Astrocyte (in vitro differentiated cells and primary cell): ENCODE data around the gene CPHXL. TPM values are rescaled to one million over a fixed set of nuclear protein-coding genes. Genes with fewer than 3 reads are reported as not detected.

Experiments used
- DNase-seq: peaks from one replicate; pipeline ENCODE4 v3.0.0-alpha.2; 2010; ENCODE audit warnings: low read depth
- FAIRE-seq: peaks from 2 replicates; lab custom pipeline; 2011; peaks lifted over from hg19 to GRCh38; lab: Jason Lieb, UNC
- H2AFZ ChIP-seq: 2 replicates; pipeline ENCODE4 v1.6.0; 2012; ENCODE audit warnings: low read depth, low read length, inconsistent platforms
- H3K27ac ChIP-seq: 2 replicates; pipeline ENCODE4 v1.5.1; 2011; ENCODE audit warnings: low read depth, low read length, inconsistent platforms
- H3K27me3 ChIP-seq: 2 replicates; pipeline ENCODE4 v1.6.0; 2011; ENCODE audit warnings: low read length, inconsistent platforms; ENCODE audit not compliant: insufficient read depth
- H3K36me3 ChIP-seq: 2 replicates; pipeline ENCODE4 v1.5.1; 2011; ENCODE audit warnings: low read length, inconsistent platforms; ENCODE audit not compliant: insufficient read depth
- H3K4me1 ChIP-seq: 2 replicates; pipeline ENCODE4 v1.5.1; 2011; ENCODE audit warnings: low read length, inconsistent platforms; ENCODE audit not compliant: insufficient read depth
- H3K4me2 ChIP-seq: 2 replicates; pipeline ENCODE4 v1.6.0; 2012; ENCODE audit warnings: low read length, inconsistent platforms
- H3K4me3 ChIP-seq: 2 replicates; pipeline ENCODE4 v1.5.1; 2011; ENCODE audit warnings: low read depth, mild to moderate bottlenecking, low read length, inconsistent platforms; ENCODE audit not compliant: insufficient read depth
- H3K79me2 ChIP-seq: 2 replicates; pipeline ENCODE4 v1.6.0; 2012; ENCODE audit warnings: mild to moderate bottlenecking, low read length, inconsistent platforms; ENCODE audit not compliant: insufficient read depth
- H3K9ac ChIP-seq: 2 replicates; pipeline ENCODE4 v1.6.0; 2012; ENCODE audit warnings: mild to moderate bottlenecking, low read length, inconsistent platforms
- H3K9me3 ChIP-seq: 2 replicates; pipeline ENCODE4 v1.5.1; 2012; ENCODE audit warnings: low read depth, mild to moderate bottlenecking, low read length, inconsistent platforms; ENCODE audit not compliant: insufficient read depth
- H4K20me1 ChIP-seq: 2 replicates; pipeline ENCODE4 v1.6.0; 2012; ENCODE audit warnings: low read length, inconsistent platforms; ENCODE audit not compliant: insufficient read depth
- H3K27ac Mint-ChIP-seq: one replicate; pipeline ENCODE4 v1.8.0; 2021; ENCODE audit warnings: mild to moderate bottlenecking, mixed read lengths; ENCODE audit not compliant: unreplicated experiment
- H3K27me3 Mint-ChIP-seq: one replicate; pipeline ENCODE4 v1.8.0; 2021; ENCODE audit warnings: low read depth, mixed read lengths; ENCODE audit not compliant: unreplicated experiment
- H3K36me3 Mint-ChIP-seq: one replicate; pipeline ENCODE4 v1.8.0; 2021; ENCODE audit warnings: low read depth, mixed read lengths; ENCODE audit not compliant: unreplicated experiment
- H3K4me1 Mint-ChIP-seq: one replicate; pipeline ENCODE4 v1.8.0; 2021; ENCODE audit warnings: low read depth, mixed read lengths; ENCODE audit not compliant: unreplicated experiment
- H3K4me3 Mint-ChIP-seq: one replicate; pipeline ENCODE4 v1.8.0; 2021; ENCODE audit warnings: mild to moderate bottlenecking, moderate library complexity, mixed read lengths; ENCODE audit not compliant: unreplicated experiment
- H3K9me3 Mint-ChIP-seq: one replicate; pipeline ENCODE4 v1.8.0; 2021; ENCODE audit warnings: mild to moderate bottlenecking, mixed read lengths; ENCODE audit not compliant: unreplicated experiment
- EZH2 ChIP-seq: IDR thresholded peaks from 2 replicates; pipeline ENCODE4 v1.6.1; 2012; ENCODE audit warnings: mild to moderate bottlenecking, low read length, inconsistent platforms; ENCODE audit not compliant: insufficient read depth
- total RNA-seq: library from RNA; stranded (reverse); gene quantifications from 2 replicates; pipeline ENCODE4 v1.2.1, GENCODE V29; 2021
- TF ChIP-seq, protein P1 (sequence below): IDR thresholded peaks from 2 replicates; pipeline ENCODE4 v1.5.1; 2011; ENCODE audit warnings: low read depth, mild to moderate bottlenecking, inconsistent platforms, low read length, moderate library complexity; ENCODE audit not compliant: insufficient read depth

Gene CPHXL
- total RNA-seq, 1 donor from 2014 or later: not detected

- Histone ChIP-seq H3K27me3 (no peaks in the 10 kb centered on the region), H3K9ac (no peak overlapping the region), H3K9me3 (peaks cover 4% of the 10 kb centered on the region), H3K79me2 (no peaks in the 10 kb centered on the region), H3K4me2 (no peak overlapping the region), H3K4me1 (no peaks in the 10 kb centered on the region), H3K4me3 (no peak overlapping the region), H4K20me1 (no peaks in the 10 kb centered on the region), H3K36me3 (no peaks in the 10 kb centered on the region), H2AFZ (no peak overlapping the region), H3K27ac (no peak overlapping the region)
- Mint-ChIP-seq H3K9me3 (peaks cover 17% of the 10 kb centered on the region), H3K27me3 (no peaks in the 10 kb centered on the region), H3K4me1 (no peaks in the 10 kb centered on the region), H3K36me3 (no peaks in the 10 kb centered on the region), H3K4me3 (no peak overlapping the region), H3K27ac (no peak overlapping the region)
- TF ChIP-seq EZH2: no peak
- TF ChIP-seq, protein P1, sequence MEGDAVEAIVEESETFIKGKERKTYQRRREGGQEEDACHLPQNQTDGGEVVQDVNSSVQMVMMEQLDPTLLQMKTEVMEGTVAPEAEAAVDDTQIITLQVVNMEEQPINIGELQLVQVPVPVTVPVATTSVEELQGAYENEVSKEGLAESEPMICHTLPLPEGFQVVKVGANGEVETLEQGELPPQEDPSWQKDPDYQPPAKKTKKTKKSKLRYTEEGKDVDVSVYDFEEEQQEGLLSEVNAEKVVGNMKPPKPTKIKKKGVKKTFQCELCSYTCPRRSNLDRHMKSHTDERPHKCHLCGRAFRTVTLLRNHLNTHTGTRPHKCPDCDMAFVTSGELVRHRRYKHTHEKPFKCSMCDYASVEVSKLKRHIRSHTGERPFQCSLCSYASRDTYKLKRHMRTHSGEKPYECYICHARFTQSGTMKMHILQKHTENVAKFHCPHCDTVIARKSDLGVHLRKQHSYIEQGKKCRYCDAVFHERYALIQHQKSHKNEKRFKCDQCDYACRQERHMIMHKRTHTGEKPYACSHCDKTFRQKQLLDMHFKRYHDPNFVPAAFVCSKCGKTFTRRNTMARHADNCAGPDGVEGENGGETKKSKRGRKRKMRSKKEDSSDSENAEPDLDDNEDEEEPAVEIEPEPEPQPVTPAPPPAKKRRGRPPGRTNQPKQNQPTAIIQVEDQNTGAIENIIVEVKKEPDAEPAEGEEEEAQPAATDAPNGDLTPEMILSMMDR: no peak
- no peak for FAIRE-seq
- DNase-seq: no peak
Measured at GRCh38 chr16:75682308-75682707, 44.0 kb downstream of the CPHXL start.

GRCh38 chr16:75679366-75679765 lies 46.9 kb downstream of the CPHXL start:
- no peak for FAIRE-seq
- Mint-ChIP-seq H3K4me1 (no peaks in the 10 kb centered on the region), H3K27ac (no peak overlapping the region), H3K36me3 (no peaks in the 10 kb centered on the region), H3K9me3 (peaks cover 17% of the 10 kb centered on the region), H3K4me3 (no peak overlapping the region), H3K27me3 (no peaks in the 10 kb centered on the region)
- Histone ChIP-seq H3K36me3 (no peaks in the 10 kb centered on the region), H3K9ac (no peak overlapping the region), H3K4me1 (no peaks in the 10 kb centered on the region), H3K9me3 (peaks cover 4% of the 10 kb centered on the region), H3K4me3 (no peak overlapping the region), H3K27me3 (no peaks in the 10 kb centered on the region), H3K79me2 (no peaks in the 10 kb centered on the region), H2AFZ (no peak overlapping the region), H3K4me2 (no peak overlapping the region), H3K27ac (no peak overlapping the region), H4K20me1 (no peaks in the 10 kb centered on the region)
- DNase-seq: no peak
- TF ChIP-seq, protein P1: no peak
- TF ChIP-seq EZH2: no peak

- Histone ChIP-seq H3K9me3 (no peaks in the 10 kb centered on the region), H3K4me3 (no peak within 1 kb of the TSS), H3K36me3 (no peaks in the 10 kb centered on the region), H2AFZ (no peak within 1 kb of the TSS), H3K4me2 (no peak within 1 kb of the TSS), H3K4me1 (no peaks in the 10 kb centered on the region), H3K27ac (no peak within 1 kb of the TSS), H3K79me2 (no peaks in the 10 kb centered on the region), H3K27me3 (no peaks in the 10 kb centered on the region), H4K20me1 (no peaks in the 10 kb centered on the region), H3K9ac (no peak within 1 kb of the TSS)
- H3K27me3 Mint-ChIP-seq: no peaks in the 10 kb centered on the region
- H3K36me3 Mint-ChIP-seq: no peaks in the 10 kb centered on the region
- no peak for TF ChIP-seq EZH2
- TF ChIP-seq, protein P1: no peak
- no peak for FAIRE-seq
- H3K27ac Mint-ChIP-seq: no peak within 1 kb of the TSS
- H3K4me3 Mint-ChIP-seq: no peak within 1 kb of the TSS
- DNase-seq: no peak
- H3K4me1 Mint-ChIP-seq: no peaks in the 10 kb centered on the region
- H3K9me3 Mint-ChIP-seq: no peaks in the 10 kb centered on the region
Measured at GRCh38 chr16:75676909-75677308, 49.4 kb downstream of the CPHXL start, which contains the start of gene CPHXL2. TSS of gene CPHXL2 (minus strand) at chr16:75677009. CDS start at chr16:75676999, 10 bp downstream.
